ENCODE data around the gene CHST10. TPM values are rescaled to one million over a fixed set of nuclear protein-coding genes. Genes with fewer than 3 reads are reported as not detected.
"Not testable (repeated sequence)": the region's sequence is repeated elsewhere in the genome, so short reads cannot be mapped to it uniquely, and the experiment has no call there.

CHST10 gene, protein sequence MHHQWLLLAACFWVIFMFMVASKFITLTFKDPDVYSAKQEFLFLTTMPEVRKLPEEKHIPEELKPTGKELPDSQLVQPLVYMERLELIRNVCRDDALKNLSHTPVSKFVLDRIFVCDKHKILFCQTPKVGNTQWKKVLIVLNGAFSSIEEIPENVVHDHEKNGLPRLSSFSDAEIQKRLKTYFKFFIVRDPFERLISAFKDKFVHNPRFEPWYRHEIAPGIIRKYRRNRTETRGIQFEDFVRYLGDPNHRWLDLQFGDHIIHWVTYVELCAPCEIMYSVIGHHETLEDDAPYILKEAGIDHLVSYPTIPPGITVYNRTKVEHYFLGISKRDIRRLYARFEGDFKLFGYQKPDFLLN
- 14.5 TPM for polyA plus RNA-seq (2013, experiment 1 of 2)
- polyA plus RNA-seq (2013, experiment 2 of 2): 14.4 TPM

DNA sequence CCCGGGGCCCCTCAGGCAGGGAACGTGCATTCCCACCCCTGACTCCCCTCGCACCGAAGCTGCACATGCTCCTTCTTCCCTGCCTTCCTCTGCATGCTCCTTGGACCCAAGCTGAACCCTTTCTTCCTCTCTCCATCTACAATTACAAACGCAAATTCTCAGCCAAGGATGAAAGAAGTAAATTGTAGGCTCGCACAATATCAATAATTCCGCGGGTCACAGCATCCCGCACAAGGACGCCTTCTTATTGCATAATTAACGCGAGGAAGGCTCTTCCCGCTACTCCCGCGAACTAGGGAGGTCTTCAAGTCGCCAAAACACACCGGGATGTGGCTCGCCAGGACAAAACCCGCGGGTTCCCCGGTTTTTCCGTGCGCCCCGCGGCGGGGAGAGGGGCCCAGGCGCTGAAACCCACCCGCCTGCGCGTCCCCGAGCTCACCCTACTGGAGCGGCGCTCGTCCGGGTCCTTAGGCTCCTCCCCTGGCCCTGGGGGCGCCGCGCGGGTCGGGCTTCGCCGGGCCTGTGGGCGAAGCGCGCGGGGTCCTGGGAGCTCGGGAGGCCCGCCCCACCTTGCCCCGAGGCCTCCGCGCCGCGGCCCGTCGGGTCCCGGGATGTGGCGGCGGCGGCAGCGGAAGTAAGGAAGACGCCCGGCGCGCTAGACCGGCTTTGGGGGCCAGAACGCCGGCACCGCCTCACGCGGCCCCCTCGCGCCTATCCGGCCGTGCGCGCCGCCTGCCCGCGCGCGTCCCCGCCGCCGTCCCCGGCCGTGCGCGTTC lies at the start of gene CHST10:
CHST10 (minus strand) TSS at position 734 of the 776 bp plus-strand sequence. CDS start 10,993 bp downstream, outside the sequence.
- peaks cover 6% of the 10 kb centered on the region for H3K79me2 ChIP-seq (ENCODE audit: control insufficient read depth, insufficient read depth, low read length)
- peak within 1 kb of the TSS; percentile 91 for H4K8ac ChIP-seq (ENCODE audit: low read depth, low read length)
- H3K4me1 ChIP-seq (ENCODE audit: control insufficient read depth, low read depth, low read length): peaks cover 2% of the 10 kb centered on the region
- H3K27ac ChIP-seq (ENCODE audit: low read depth, low read length): peak within 1 kb of the TSS; percentile 83
- no CpG with 5 or more reads among the region's 88 CpGs for WGBS (ENCODE audit: extremely low coverage, insufficient coverage, low lambda C conversion rate)
- H3K4ac ChIP-seq (ENCODE audit: low read depth, low read length): peak within 1 kb of the TSS; percentile 95
- H2AK5ac ChIP-seq (ENCODE audit: low read length): no peak within 1 kb of the TSS
- peak within 1 kb of the TSS; percentile 83 for H3K56ac ChIP-seq (ENCODE audit: low read length)
- no peak within 1 kb of the TSS for H2BK120ac ChIP-seq (ENCODE audit: low read depth, low read length)
- peaks cover 1% of the 10 kb centered on the region for H3K79me1 ChIP-seq (ENCODE audit: low read length)
- peak within 1 kb of the TSS; percentile 55 for H3K4me3 ChIP-seq (ENCODE audit: low read length)
- no peak within 1 kb of the TSS for H2BK5ac ChIP-seq (ENCODE audit: low read length)
- peak within 1 kb of the TSS; percentile 99 for H3K18ac ChIP-seq (ENCODE audit: low read length)
- no peak within 1 kb of the TSS for H2BK15ac ChIP-seq (replicated peaks; ENCODE audit: low read depth)
- H4K5ac ChIP-seq (ENCODE audit: low read length): no peak within 1 kb of the TSS
- H3K36me3 ChIP-seq (ENCODE audit: control insufficient read depth, insufficient read depth, low read length): no peaks in the 10 kb centered on the region
- H3K9ac ChIP-seq (ENCODE audit: low read length): peak within 1 kb of the TSS; percentile 60
- peak; percentile 70 for DNase-seq
- no peaks in the 10 kb centered on the region for H3K27me3 ChIP-seq (ENCODE audit: insufficient read depth, low read length, poor library complexity)
- no peak within 1 kb of the TSS for H3K23ac ChIP-seq (ENCODE audit: low read length)
- H3K4me2 ChIP-seq (ENCODE audit: low read length): peak within 1 kb of the TSS; percentile 89

DNA sequence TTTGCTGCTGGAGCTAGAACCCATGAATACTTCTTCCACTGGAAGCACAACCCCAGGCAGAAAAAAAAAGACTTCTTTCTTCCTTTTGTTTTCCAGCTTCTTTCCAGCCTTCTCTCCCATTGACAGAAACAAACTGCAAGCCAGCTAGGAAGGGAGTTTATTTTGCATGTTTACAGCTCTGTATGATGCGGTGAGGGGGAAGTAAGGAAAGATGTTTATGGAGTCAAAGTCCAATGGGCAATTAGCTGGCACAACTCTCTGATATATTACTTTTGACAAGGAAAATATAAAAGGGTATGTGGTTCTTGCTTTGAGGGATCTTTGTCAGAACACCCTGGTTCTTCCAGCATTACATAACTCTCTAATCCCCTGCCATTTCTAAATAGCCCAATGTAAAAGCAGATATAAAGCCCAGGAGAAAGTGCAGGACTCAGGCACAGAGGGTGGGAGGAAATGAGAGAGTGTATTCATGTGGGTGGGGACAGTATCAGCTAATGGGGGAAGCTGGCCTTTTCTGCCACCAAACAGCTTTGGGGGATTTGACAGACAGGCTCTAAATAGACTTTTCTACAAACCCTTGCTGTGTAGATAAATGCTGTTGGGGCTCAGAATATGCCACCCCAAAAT lies 43.5 kb upstream of the CHST10 start:
- Histone ChIP-seq H2BK5ac (ENCODE audit: low read length) (no peak overlapping the region), H4K8ac (ENCODE audit: low read depth, low read length) (no peak overlapping the region), H3K4me3 (ENCODE audit: low read length) (no peak overlapping the region), H3K56ac (ENCODE audit: low read length) (no peak overlapping the region), H2BK120ac (ENCODE audit: low read depth, low read length) (no peak overlapping the region), H3K4me1 (ENCODE audit: control insufficient read depth, low read depth, low read length) (no peaks in the 10 kb centered on the region), H3K23ac (ENCODE audit: low read length) (no peak overlapping the region), H2AK5ac (ENCODE audit: low read length) (no peak overlapping the region), H2BK15ac (replicated peaks; ENCODE audit: low read depth) (no peak overlapping the region), H3K79me1 (ENCODE audit: low read length) (no peaks in the 10 kb centered on the region), H3K36me3 (ENCODE audit: control insufficient read depth, insufficient read depth, low read length) (no peaks in the 10 kb centered on the region), H3K27me3 (ENCODE audit: insufficient read depth, low read length, poor library complexity) (no peaks in the 10 kb centered on the region), H3K4ac (ENCODE audit: low read depth, low read length) (no peak overlapping the region), H3K27ac (ENCODE audit: low read depth, low read length) (no peak overlapping the region), H4K5ac (ENCODE audit: low read length) (no peak overlapping the region), H3K18ac (ENCODE audit: low read length) (no peak overlapping the region), H3K79me2 (ENCODE audit: control insufficient read depth, insufficient read depth, low read length) (no peaks in the 10 kb centered on the region), H3K4me2 (ENCODE audit: low read length) (no peak overlapping the region), H3K9ac (ENCODE audit: low read length) (no peak overlapping the region)
- no CpG with 5 or more reads among the region's 1 CpG for WGBS (ENCODE audit: extremely low coverage, insufficient coverage, low lambda C conversion rate)
- DNase-seq: no peak

DNA sequence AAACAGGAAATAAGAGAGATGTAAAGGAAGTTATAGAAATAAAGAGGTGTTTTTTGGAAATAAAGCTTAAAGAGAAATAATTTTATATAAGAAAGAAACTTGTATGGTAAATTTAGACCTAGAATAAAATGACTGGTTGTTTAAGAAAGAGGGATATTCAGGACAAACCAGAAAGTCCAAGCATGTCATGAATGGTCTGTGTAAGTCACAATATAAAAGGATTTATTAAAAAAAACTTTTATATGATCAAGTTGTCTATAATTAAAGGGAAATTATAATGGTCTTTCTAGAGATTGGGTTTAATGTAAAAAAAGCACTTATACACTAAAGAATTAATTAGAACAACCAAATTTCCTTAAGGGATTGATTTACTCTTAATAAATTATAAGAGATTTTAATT lies 38.9 kb upstream of the CHST10 start:
- H3K79me2 ChIP-seq (ENCODE audit: control insufficient read depth, insufficient read depth, low read length); H3K4ac ChIP-seq (ENCODE audit: low read depth, low read length); H3K4me2 ChIP-seq (ENCODE audit: low read length); H3K79me1 ChIP-seq (ENCODE audit: low read length); H2BK120ac ChIP-seq (ENCODE audit: low read depth, low read length); H3K27me3 ChIP-seq (ENCODE audit: insufficient read depth, low read length, poor library complexity); H4K5ac ChIP-seq (ENCODE audit: low read length); H2BK15ac ChIP-seq (replicated peaks; ENCODE audit: low read depth); H2AK5ac ChIP-seq (ENCODE audit: low read length); H3K18ac ChIP-seq (ENCODE audit: low read length); H3K9ac ChIP-seq (ENCODE audit: low read length); H3K23ac ChIP-seq (ENCODE audit: low read length); H3K4me3 ChIP-seq (ENCODE audit: low read length); H3K4me1 ChIP-seq (ENCODE audit: control insufficient read depth, low read depth, low read length); H4K8ac ChIP-seq (ENCODE audit: low read depth, low read length); H3K56ac ChIP-seq (ENCODE audit: low read length); H2BK5ac ChIP-seq (ENCODE audit: low read length); H3K27ac ChIP-seq (ENCODE audit: low read depth, low read length); H3K36me3 ChIP-seq (ENCODE audit: control insufficient read depth, insufficient read depth, low read length): not testable (repeated sequence)
- DNase-seq: peak; percentile 35

DNA sequence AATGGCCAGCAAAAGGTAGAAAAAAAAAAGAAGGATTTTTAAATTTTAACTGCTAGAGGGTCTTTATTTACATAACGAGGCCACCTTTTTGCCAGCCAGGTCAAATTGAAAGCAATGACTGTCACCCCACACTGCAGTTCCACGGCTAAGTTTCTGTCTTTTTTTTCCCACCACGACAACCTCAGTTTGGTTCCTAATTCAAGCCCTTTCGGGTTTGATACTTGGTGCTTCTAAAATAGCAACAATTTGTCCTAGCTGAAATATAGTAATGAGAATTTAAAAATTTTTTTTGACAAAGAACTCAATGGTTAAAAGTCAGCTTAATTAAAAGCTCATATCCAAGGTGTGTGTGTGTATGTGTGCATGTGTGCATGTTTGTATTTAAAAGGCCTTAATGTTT lies 36.4 kb upstream of the CHST10 start:
- Histone ChIP-seq H2BK15ac (replicated peaks; ENCODE audit: low read depth) (no peak overlapping the region), H2BK120ac (ENCODE audit: low read depth, low read length) (no peak overlapping the region), H3K36me3 (ENCODE audit: control insufficient read depth, insufficient read depth, low read length) (no peaks in the 10 kb centered on the region), H3K4me1 (ENCODE audit: control insufficient read depth, low read depth, low read length) (no peaks in the 10 kb centered on the region), H3K18ac (ENCODE audit: low read length) (no peak overlapping the region), H3K56ac (ENCODE audit: low read length) (no peak overlapping the region), H3K79me2 (ENCODE audit: control insufficient read depth, insufficient read depth, low read length) (no peaks in the 10 kb centered on the region), H4K5ac (ENCODE audit: low read length) (no peak overlapping the region), H3K4ac (ENCODE audit: low read depth, low read length) (no peak overlapping the region), H3K23ac (ENCODE audit: low read length) (no peak overlapping the region), H2BK5ac (ENCODE audit: low read length) (no peak overlapping the region), H2AK5ac (ENCODE audit: low read length) (no peak overlapping the region), H3K79me1 (ENCODE audit: low read length) (no peaks in the 10 kb centered on the region), H3K4me3 (ENCODE audit: low read length) (no peak overlapping the region), H3K27me3 (ENCODE audit: insufficient read depth, low read length, poor library complexity) (no peaks in the 10 kb centered on the region), H4K8ac (ENCODE audit: low read depth, low read length) (no peak overlapping the region), H3K4me2 (ENCODE audit: low read length) (no peak overlapping the region), H3K27ac (ENCODE audit: low read depth, low read length) (no peak overlapping the region), H3K9ac (ENCODE audit: low read length) (no peak overlapping the region)
- DNase-seq: no peak
- WGBS (ENCODE audit: extremely low coverage, insufficient coverage, low lambda C conversion rate): no CpG with 5 or more reads among the region's 4 CpGs

DNA sequence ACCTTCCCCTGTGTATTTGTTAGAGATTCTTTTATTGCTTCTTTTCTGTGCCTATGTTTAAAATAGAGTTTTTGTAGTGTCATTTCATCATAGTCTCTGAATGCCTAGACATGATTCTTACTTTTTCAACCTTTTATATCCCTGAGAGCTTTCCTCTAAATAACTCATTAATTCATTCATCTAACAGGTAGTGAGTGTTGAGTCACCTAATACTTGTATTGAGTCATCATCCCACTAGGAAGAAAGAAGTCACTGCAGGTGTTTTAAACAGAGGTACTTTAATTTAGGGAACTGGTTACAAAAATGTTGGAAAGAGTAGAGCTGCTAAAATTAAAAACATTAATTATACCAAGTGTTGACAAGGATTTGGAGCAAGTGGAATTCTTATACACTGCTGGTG lies 34.3 kb upstream of the CHST10 start:
- H3K4ac ChIP-seq (ENCODE audit: low read depth, low read length): no peak overlapping the region
- no peaks in the 10 kb centered on the region for H3K27me3 ChIP-seq (ENCODE audit: insufficient read depth, low read length, poor library complexity)
- H3K23ac ChIP-seq (ENCODE audit: low read length): no peak overlapping the region
- no peak overlapping the region for H4K8ac ChIP-seq (ENCODE audit: low read depth, low read length)
- H3K4me2 ChIP-seq (ENCODE audit: low read length): no peak overlapping the region
- DNase-seq: no peak
- no peaks in the 10 kb centered on the region for H3K79me2 ChIP-seq (ENCODE audit: control insufficient read depth, insufficient read depth, low read length)
- H2BK5ac ChIP-seq (ENCODE audit: low read length): no peak overlapping the region
- no peak overlapping the region for H3K27ac ChIP-seq (ENCODE audit: low read depth, low read length)
- no peak overlapping the region for H2BK15ac ChIP-seq (replicated peaks; ENCODE audit: low read depth)
- H3K36me3 ChIP-seq (ENCODE audit: control insufficient read depth, insufficient read depth, low read length): no peaks in the 10 kb centered on the region
- H3K18ac ChIP-seq (ENCODE audit: low read length): no peak overlapping the region
- no peak overlapping the region for H3K4me3 ChIP-seq (ENCODE audit: low read length)
- no peaks in the 10 kb centered on the region for H3K4me1 ChIP-seq (ENCODE audit: control insufficient read depth, low read depth, low read length)
- H3K79me1 ChIP-seq (ENCODE audit: low read length): no peaks in the 10 kb centered on the region
- H2AK5ac ChIP-seq (ENCODE audit: low read length): no peak overlapping the region
- no peak overlapping the region for H3K9ac ChIP-seq (ENCODE audit: low read length)
- H3K56ac ChIP-seq (ENCODE audit: low read length): no peak overlapping the region
- H4K5ac ChIP-seq (ENCODE audit: low read length): no peak overlapping the region
- H2BK120ac ChIP-seq (ENCODE audit: low read depth, low read length): no peak overlapping the region
